Measurements from ENCODE around the gene DEFB113. TPM values are rescaled to one million over a fixed set of nuclear protein-coding genes. Genes with fewer than 3 reads are reported as not detected.

The DEFB113 gene
- total and polyA plus RNA-seq, 2 of the 4 experiments (the other 2 are of a cell fraction), result not detected

DNA sequence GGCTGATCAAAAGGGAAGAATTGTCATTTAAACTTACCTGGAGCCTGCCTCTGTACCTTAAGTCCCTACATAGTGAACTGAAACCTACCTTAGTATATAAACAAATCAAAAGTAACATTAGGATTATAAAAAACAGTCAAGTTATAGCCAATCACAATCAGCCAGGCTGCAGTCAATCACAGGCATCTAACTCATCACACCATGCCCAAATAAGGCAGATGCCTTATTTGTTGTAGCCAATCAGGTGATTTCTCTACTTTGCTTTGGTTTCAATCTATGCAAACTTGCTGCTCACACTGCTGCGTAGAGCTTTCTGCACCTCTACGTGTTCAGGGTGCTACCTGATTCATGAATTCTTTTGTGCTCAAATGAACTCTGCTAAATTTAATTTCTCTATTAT, 18.3 kb upstream of the DEFB113 start:
- ATAC-seq (ENCODE audit: low read depth) (no peak), DNase-seq (no peak)
- intact Hi-C loops (cut with micrococcal nuclease), result no loop called here
- Histone ChIP-seq H3K56ac (ENCODE audit: extremely low read depth, insufficient read depth, low read length) (no peak overlapping the region), H2BK120ac (ENCODE audit: low read depth, low read length) (no peak overlapping the region), H2BK5ac (ENCODE audit: low read depth, low read length, poor library complexity, severe bottlenecking) (no peak overlapping the region), H4K8ac (ENCODE audit: low read depth in 2 of 2, low read length in 2 of 2) (no peak overlapping the region), H3K9ac (ENCODE audit: low read depth, low read length) (no peak overlapping the region), H3K14ac (replicated peaks; ENCODE audit: low read depth, low read length) (no peak overlapping the region), H3K4ac (ENCODE audit: low read depth, low read length) (no peak overlapping the region), H2BK15ac (ENCODE audit: low read depth, low read length) (no peak overlapping the region), H3K23ac (ENCODE audit: low read depth, low read length) (no peak overlapping the region), H2AK9ac (replicated peaks; ENCODE audit: low read depth, low read length, poor library complexity) (no peak overlapping the region), H3K9me1 (ENCODE audit: insufficient read depth, low read length) (no peaks in the 10 kb centered on the region), H3K4me2 (ENCODE audit: low read depth, low read length) (no peak overlapping the region), H2AK5ac (ENCODE audit: low read depth, low read length) (no peak overlapping the region), H3K4me1 (ENCODE audit: control insufficient read depth, insufficient read depth, low read length) (no peaks in the 10 kb centered on the region), H3K79me1 (ENCODE audit: low read depth in 1 of 2, low read length in 2 of 2) (no peaks in the 10 kb centered on the region), H3K4me3 (ENCODE audit: insufficient read depth, low read depth, low read length) (no peak overlapping the region), H3K27ac (ENCODE audit: insufficient read depth, low read length) (no peak overlapping the region), H3K27me3 (ENCODE audit: control insufficient read depth, insufficient read depth, low read length) (no peaks in the 10 kb centered on the region), H2AFZ (replicated peaks; ENCODE audit: low read length, poor library complexity) (no peak overlapping the region), H4K20me1 (ENCODE audit: insufficient read depth, low read length) (no peaks in the 10 kb centered on the region), H4K91ac (ENCODE audit: insufficient read depth, low read depth, low read length) (no peak overlapping the region), H3K9me3 (ENCODE audit: control insufficient read depth, insufficient read depth, low read length) (no peaks in the 10 kb centered on the region), H2BK20ac (ENCODE audit: low read depth, low read length) (no peak overlapping the region), H4K5ac (ENCODE audit: low read depth, low read length) (no peak overlapping the region), H3K18ac (ENCODE audit: low read depth, low read length) (no peak overlapping the region), H3K36me3 (ENCODE audit: control insufficient read depth, insufficient read depth, low read length) (no peaks in the 10 kb centered on the region)
- POLR2A ChIA-PET (ENCODE audit: unreplicated experiment), result no interaction called here
- no CpG with 5 or more reads among the region's 2 CpGs for WGBS, 2 experiments (ENCODE audit: extremely low coverage in 2 of 2, insufficient read length in 1 of 2)
- CTCF ChIA-PET, result no interaction called here
- BruUV-seq (replicated peaks), result no TSS peak
- in situ Hi-C loops (cut with MboI; ENCODE audit: low sequenced_read_pairs), result no loop called here
- TF ChIP-seq FOS (IDR thresholded peaks at IDR 0.05; ENCODE audit: low read depth, low read length) (no peak), RAD21 (IDR thresholded peaks at IDR 0.05; ENCODE audit: low read length) (no peak), MAZ (IDR thresholded peaks at IDR 0.05; ENCODE audit: borderline replicate concordance, low read depth, low read length) (no peak), CHD1 (IDR thresholded peaks at IDR 0.05; ENCODE audit: low read depth, low read length) (no peak), RFX5 (IDR thresholded peaks at IDR 0.05; ENCODE audit: low read depth, low read length) (no peak), BHLHE40 (IDR thresholded peaks at IDR 0.05; ENCODE audit: low read depth, low read length) (no peak), RCOR1 (IDR thresholded peaks at IDR 0.05; ENCODE audit: insufficient replicate concordance, low read length) (no peak)
- TF ChIP-seq, protein P1, sequence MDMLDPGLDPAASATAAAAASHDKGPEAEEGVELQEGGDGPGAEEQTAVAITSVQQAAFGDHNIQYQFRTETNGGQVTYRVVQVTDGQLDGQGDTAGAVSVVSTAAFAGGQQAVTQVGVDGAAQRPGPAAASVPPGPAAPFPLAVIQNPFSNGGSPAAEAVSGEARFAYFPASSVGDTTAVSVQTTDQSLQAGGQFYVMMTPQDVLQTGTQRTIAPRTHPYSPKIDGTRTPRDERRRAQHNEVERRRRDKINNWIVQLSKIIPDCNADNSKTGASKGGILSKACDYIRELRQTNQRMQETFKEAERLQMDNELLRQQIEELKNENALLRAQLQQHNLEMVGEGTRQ (IDR thresholded peaks at IDR 0.05; ENCODE audit: low read depth, low read length), result no peak
- TF ChIP-seq, protein P2, sequence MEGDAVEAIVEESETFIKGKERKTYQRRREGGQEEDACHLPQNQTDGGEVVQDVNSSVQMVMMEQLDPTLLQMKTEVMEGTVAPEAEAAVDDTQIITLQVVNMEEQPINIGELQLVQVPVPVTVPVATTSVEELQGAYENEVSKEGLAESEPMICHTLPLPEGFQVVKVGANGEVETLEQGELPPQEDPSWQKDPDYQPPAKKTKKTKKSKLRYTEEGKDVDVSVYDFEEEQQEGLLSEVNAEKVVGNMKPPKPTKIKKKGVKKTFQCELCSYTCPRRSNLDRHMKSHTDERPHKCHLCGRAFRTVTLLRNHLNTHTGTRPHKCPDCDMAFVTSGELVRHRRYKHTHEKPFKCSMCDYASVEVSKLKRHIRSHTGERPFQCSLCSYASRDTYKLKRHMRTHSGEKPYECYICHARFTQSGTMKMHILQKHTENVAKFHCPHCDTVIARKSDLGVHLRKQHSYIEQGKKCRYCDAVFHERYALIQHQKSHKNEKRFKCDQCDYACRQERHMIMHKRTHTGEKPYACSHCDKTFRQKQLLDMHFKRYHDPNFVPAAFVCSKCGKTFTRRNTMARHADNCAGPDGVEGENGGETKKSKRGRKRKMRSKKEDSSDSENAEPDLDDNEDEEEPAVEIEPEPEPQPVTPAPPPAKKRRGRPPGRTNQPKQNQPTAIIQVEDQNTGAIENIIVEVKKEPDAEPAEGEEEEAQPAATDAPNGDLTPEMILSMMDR (conservative IDR thresholded peaks at IDR 0.05; ENCODE audit: low read depth, low read length), result no peak
- dilution Hi-C loops (cut with HindIII; ENCODE audit: low sequenced_read_pairs, unreplicated experiment), result no loop called here
